ENCODE results near the gene GALNT2. TPM values are rescaled to one million over a fixed set of nuclear protein-coding genes. Genes with fewer than 3 reads are reported as not detected.

Gene GALNT2
- total RNA-seq, 1 donor from 2014 or later = 58.0 TPM

DNA sequence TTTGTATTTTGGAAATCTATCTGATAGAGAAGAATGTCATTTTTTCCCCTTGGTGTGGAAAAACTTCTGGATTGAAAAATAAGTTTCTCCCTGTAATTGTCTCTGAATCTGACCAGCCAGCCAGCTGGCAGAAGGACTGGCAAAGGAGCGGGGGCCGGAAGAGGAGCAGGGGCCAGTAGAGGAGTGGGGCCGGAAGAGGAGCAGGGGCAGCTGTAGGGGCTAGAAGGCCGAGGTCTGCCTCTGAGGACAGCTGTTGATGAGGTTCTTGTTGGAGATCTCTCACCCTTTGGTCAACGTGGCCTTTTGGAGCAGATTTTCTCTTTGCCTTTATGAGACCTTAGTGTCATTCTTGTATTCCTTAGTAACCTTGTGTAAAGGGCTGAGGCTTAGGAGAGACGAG, 121.8 kb downstream of the GALNT2 start:
- no peak overlapping the region for H3K4me3 Mint-ChIP-seq
- no peaks in the 10 kb centered on the region for H3K27me3 Mint-ChIP-seq (ENCODE audit: low read depth)
- peaks cover 13% of the 10 kb centered on the region for H3K36me3 Mint-ChIP-seq (ENCODE audit: low read depth)
- H3K4me1 Mint-ChIP-seq = peaks cover 18% of the 10 kb centered on the region
- DNase-seq (ENCODE audit: low read depth, low spot score) = no peak
- H3K27ac Mint-ChIP-seq (ENCODE audit: unreplicated experiment) = no peak overlapping the region
- no peak for TF ChIP-seq CTCF (conservative IDR thresholded peaks at IDR 0.05)
- H3K9me3 Mint-ChIP-seq = no peaks in the 10 kb centered on the region

DNA sequence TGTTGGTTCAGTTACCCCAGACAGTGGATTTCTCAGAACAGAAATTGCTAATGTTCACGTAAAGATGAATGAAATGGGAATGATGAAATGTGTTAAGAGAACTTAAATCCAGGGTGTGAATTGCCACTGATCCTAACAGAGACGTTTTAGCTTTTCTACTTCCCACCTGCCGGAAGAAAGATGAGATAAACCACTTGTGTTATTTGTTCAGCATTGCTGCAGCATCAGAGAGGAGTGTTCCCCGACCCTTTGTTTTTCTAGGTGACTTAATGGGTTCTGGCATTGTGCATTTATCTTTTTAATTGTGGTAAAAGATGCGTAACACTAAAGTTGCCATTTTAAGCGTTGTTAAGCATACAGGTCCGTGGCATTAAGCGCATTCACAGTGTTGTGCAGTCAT, 122.3 kb downstream of the GALNT2 start:
- Mint-ChIP-seq H3K36me3 (ENCODE audit: low read depth) (peaks cover 12% of the 10 kb centered on the region), H3K27me3 (ENCODE audit: low read depth) (no peaks in the 10 kb centered on the region), H3K4me1 (peaks cover 21% of the 10 kb centered on the region), H3K9me3 (no peaks in the 10 kb centered on the region), H3K27ac (ENCODE audit: unreplicated experiment) (no peak overlapping the region), H3K4me3 (no peak overlapping the region)
- TF ChIP-seq CTCF (conservative IDR thresholded peaks at IDR 0.05) = no peak
- no peak for DNase-seq (ENCODE audit: low read depth, low spot score)

DNA sequence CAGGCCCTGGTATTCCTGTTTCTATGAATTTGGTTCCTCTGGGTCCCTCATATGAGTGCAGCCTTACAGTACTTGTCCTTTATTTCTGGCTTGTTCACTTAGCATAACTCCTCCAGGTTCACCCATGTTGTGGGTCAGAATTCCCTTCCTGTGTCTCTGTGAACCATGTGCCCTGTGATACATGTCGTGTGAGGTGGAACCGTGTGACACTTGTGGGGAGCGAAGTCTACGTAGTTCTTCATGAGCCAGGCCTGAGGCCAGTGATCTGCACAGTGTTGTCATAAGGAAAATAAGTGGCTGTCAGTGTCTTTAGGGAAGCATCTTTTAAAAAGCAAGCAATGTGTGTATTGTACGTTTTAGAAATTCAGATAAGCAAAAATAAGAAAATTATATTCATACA, 122.8 kb downstream of the GALNT2 start:
- Mint-ChIP-seq H3K27me3 (ENCODE audit: low read depth) (no peaks in the 10 kb centered on the region), H3K4me3 (no peak overlapping the region), H3K27ac (ENCODE audit: unreplicated experiment) (no peak overlapping the region), H3K36me3 (ENCODE audit: low read depth) (peaks cover 8% of the 10 kb centered on the region), H3K4me1 (peaks cover 20% of the 10 kb centered on the region), H3K9me3 (no peaks in the 10 kb centered on the region)
- no peak for DNase-seq (ENCODE audit: low read depth, low spot score)
- no peak for TF ChIP-seq CTCF (conservative IDR thresholded peaks at IDR 0.05)

DNA sequence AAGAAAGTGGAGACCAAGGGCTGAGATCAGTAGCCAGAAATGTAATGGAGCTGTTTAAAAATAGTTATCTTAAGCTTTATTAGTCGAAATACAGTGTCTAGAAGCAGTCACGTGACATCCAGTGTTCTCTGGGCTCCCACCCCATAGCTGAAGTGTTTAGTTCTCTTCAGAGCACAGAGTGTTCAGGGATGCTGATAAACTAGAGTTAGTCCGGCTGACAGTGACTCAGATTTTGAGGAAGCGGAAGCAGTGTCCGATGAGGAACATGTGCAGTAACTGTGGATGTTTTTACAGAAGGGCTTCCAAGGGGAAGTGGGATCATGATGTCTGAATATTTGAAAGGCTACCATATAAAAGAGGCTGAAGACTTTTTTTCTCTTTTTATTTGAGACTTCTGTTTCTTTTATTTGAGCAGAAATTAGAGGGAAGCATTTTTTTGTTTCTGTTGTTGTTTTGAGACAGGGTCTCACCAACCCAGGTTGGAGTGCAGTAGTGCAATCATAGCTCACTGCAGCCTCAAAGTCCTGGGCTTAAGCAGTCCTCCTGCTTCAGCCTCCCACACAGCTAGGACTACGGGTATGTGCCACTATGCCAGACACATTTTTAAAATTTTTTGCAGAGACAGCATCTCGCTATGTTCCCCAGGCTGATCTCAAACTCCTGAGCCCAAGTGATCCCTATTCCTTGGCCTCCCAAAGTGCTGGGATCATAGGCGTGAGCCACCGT, 124.2 kb downstream of the GALNT2 start:
- no peaks in the 10 kb centered on the region for H3K27me3 Mint-ChIP-seq (ENCODE audit: low read depth)
- H3K36me3 Mint-ChIP-seq (ENCODE audit: low read depth) = peaks cover 5% of the 10 kb centered on the region
- TF ChIP-seq CTCF (conservative IDR thresholded peaks at IDR 0.05) = no peak
- peak overlapping the region; percentile 35 for H3K27ac Mint-ChIP-seq (ENCODE audit: unreplicated experiment)
- peaks cover 8% of the 10 kb centered on the region for H3K4me1 Mint-ChIP-seq
- no peaks in the 10 kb centered on the region for H3K9me3 Mint-ChIP-seq
- no peak for DNase-seq (ENCODE audit: low read depth, low spot score)
- H3K4me3 Mint-ChIP-seq = no peak overlapping the region

- DNase-seq (ENCODE audit: low read depth, low spot score) = no peak
- Mint-ChIP-seq H3K9me3 (no peaks in the 10 kb centered on the region), H3K27ac (ENCODE audit: unreplicated experiment) (no peak overlapping the region), H3K36me3 (ENCODE audit: low read depth) (peaks cover 4% of the 10 kb centered on the region), H3K4me1 (peaks cover 8% of the 10 kb centered on the region), H3K27me3 (ENCODE audit: low read depth) (no peaks in the 10 kb centered on the region), H3K4me3 (no peak overlapping the region)
- TF ChIP-seq CTCF (conservative IDR thresholded peaks at IDR 0.05) = no peak
These were observed 124.8 kb downstream of the GALNT2 start for GRCh38 chr1:230191855-230192254.

Data from neural crest cell (in vitro differentiated cells).